Measurements from ENCODE around the gene DDX42.

DDX42 gene, protein sequence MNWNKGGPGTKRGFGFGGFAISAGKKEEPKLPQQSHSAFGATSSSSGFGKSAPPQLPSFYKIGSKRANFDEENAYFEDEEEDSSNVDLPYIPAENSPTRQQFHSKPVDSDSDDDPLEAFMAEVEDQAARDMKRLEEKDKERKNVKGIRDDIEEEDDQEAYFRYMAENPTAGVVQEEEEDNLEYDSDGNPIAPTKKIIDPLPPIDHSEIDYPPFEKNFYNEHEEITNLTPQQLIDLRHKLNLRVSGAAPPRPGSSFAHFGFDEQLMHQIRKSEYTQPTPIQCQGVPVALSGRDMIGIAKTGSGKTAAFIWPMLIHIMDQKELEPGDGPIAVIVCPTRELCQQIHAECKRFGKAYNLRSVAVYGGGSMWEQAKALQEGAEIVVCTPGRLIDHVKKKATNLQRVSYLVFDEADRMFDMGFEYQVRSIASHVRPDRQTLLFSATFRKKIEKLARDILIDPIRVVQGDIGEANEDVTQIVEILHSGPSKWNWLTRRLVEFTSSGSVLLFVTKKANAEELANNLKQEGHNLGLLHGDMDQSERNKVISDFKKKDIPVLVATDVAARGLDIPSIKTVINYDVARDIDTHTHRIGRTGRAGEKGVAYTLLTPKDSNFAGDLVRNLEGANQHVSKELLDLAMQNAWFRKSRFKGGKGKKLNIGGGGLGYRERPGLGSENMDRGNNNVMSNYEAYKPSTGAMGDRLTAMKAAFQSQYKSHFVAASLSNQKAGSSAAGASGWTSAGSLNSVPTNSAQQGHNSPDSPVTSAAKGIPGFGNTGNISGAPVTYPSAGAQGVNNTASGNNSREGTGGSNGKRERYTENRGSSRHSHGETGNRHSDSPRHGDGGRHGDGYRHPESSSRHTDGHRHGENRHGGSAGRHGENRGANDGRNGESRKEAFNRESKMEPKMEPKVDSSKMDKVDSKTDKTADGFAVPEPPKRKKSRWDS

DNA sequence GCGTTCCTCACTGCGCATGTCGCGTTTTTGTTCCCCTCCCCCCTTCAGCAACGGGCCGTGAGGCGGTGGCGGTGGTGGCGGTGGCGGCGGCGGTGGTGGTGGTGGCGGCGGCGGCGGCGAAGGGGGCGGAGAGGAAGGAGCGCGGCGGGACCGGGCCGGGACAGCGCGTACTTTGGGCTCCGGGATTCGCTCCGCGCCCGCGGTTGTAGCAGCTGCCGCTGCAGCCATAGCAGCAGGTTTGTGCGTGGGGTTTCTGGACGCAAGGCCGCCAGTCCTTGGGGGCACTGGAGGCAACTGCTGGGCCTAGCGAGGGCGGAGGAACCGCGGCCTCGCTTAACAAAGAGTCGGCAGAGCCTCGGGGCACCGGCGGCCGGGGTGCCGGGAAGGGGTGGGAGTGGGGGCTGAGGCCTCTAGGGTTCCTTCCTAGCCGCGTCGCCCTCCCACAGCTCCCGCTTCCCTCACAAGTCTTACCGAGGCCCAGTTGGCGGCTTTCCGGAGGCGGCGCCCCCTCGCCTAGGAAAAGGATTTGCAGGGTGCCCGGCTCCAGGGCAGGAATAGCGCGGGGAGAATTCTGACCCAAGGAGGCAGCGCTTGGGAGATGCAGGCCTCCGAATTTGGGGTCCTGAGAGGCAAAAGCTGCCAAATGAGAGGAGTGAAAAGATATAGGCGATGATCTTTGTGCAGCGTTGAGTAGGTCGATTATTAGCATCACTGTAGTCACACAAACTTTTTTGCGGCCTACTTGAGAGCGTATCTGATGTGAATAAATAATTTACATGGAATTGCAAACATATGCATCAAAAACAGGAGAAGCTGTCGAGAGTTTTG, at the start of gene DDX42:
TSS of gene DDX42 (plus strand) at position 30 of the 828 bp plus-strand sequence. CDS start 12,880 bp downstream, outside the sequence.
- H3K4me1 ChIP-seq (ENCODE audit: low read depth, poor library complexity, severe bottlenecking), result peaks cover 30% of the 10 kb centered on the region
- H4K20me1 ChIP-seq (ENCODE audit: insufficient read depth), result peaks cover 3% of the 10 kb centered on the region; the same call in 1 of the 2 replicates
- no peaks in the 10 kb centered on the region for H3K36me3 ChIP-seq (ENCODE audit: insufficient read depth)
- peak within 1 kb of the TSS; percentile 65 for H3K4me3 ChIP-seq (IDR thresholded peaks at IDR 0.05; ENCODE audit: insufficient read depth, low read depth, low read length)
- no peaks in the 10 kb centered on the region for H3K27me3 ChIP-seq (ENCODE audit: insufficient read depth, low read depth)
- peaks cover 92% of the 10 kb centered on the region for H3K79me2 ChIP-seq (ENCODE audit: insufficient read depth, low read depth)
- H2AFZ ChIP-seq (ENCODE audit: low read depth), result peak within 1 kb of the TSS; percentile 43
- peak within 1 kb of the TSS; percentile 88 for H3K9ac ChIP-seq
- peak within 1 kb of the TSS; percentile 86 for H3K4me2 ChIP-seq
- TF ChIP-seq, protein P1, sequence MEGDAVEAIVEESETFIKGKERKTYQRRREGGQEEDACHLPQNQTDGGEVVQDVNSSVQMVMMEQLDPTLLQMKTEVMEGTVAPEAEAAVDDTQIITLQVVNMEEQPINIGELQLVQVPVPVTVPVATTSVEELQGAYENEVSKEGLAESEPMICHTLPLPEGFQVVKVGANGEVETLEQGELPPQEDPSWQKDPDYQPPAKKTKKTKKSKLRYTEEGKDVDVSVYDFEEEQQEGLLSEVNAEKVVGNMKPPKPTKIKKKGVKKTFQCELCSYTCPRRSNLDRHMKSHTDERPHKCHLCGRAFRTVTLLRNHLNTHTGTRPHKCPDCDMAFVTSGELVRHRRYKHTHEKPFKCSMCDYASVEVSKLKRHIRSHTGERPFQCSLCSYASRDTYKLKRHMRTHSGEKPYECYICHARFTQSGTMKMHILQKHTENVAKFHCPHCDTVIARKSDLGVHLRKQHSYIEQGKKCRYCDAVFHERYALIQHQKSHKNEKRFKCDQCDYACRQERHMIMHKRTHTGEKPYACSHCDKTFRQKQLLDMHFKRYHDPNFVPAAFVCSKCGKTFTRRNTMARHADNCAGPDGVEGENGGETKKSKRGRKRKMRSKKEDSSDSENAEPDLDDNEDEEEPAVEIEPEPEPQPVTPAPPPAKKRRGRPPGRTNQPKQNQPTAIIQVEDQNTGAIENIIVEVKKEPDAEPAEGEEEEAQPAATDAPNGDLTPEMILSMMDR (conservative IDR thresholded peaks at IDR 0.05; ENCODE audit: low read depth, low read length), result no peak
- peak within 1 kb of the TSS; percentile 92 for H3K27ac ChIP-seq

DNA sequence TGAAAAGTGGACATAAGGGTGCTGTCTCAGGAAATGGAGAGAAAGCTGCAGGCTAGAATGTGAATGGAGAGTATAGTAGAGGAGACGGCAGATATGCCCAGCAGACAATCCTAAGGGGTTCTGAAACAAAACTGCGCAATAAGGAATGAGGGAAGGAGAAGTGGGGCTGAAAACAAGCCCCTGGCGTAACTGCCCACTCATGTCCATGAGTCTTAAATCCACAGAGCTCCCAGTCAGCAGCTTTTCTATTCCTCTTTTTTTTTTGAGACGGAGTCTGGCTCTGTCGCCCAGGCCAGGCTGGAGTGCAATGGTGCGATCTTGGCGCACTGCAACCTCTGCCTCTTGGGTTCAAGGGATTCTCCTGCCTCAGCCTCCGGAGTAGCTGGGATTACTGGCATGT, 38.3 kb upstream of the DDX42 start:
- H3K27ac ChIP-seq, result no peak overlapping the region
- no peak overlapping the region for H3K9ac ChIP-seq
- H2AFZ ChIP-seq (ENCODE audit: low read depth), result no peak overlapping the region
- no peak overlapping the region for H3K4me2 ChIP-seq
- TF ChIP-seq, protein P1 (conservative IDR thresholded peaks at IDR 0.05; ENCODE audit: low read depth, low read length), result no peak
- H3K36me3 ChIP-seq (ENCODE audit: insufficient read depth), result no peaks in the 10 kb centered on the region
- H3K4me3 ChIP-seq (IDR thresholded peaks at IDR 0.05; ENCODE audit: insufficient read depth, low read depth, low read length), result no peak overlapping the region
- no peaks in the 10 kb centered on the region for H4K20me1 ChIP-seq (ENCODE audit: insufficient read depth)
- peaks cover 9% of the 10 kb centered on the region for H3K4me1 ChIP-seq (ENCODE audit: low read depth, poor library complexity, severe bottlenecking)
- peaks cover 7% of the 10 kb centered on the region; the same call in 1 of the 2 replicates for H3K79me2 ChIP-seq (ENCODE audit: insufficient read depth, low read depth)
- H3K27me3 ChIP-seq (ENCODE audit: insufficient read depth, low read depth), result no peaks in the 10 kb centered on the region

DNA sequence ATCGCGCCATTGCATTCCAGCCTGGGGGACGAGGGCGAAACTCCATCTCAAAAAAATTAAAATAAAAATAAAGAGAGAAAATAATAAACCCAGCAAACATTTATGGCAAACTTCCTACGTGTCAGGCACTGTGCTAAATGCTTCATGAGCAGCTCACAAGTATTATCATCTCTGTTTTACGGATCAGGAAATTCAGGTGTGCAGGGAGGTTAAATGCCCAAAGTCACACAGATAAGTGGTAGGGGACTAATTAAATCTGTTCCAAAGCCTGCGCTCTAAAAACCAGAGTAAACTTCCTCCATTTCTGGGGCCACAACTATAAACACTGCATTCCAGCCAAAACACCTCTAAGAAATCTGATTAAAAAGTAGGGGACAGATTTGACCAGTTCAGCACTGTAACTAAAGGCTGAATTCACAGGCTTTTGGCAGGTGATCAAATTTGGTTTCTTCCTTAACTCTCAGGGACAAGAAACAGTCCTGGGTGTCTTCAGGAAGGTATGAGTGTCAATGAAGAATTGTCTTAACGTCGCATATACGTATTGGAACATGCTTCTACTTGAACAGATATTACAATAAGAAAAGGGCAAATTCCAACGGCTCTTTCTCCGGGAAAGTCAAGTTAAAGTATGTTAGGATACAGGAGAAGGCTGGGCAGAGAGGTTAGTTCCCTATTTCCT, 33.4 kb upstream of the DDX42 start:
- H3K27ac ChIP-seq, result peak overlapping the region; percentile 91
- peak overlapping the region; percentile 88 for H3K9ac ChIP-seq
- H3K4me3 ChIP-seq (IDR thresholded peaks at IDR 0.05; ENCODE audit: insufficient read depth, low read depth, low read length), result no peak overlapping the region
- peak overlapping the region; percentile 58 for H3K4me2 ChIP-seq
- H3K36me3 ChIP-seq (ENCODE audit: insufficient read depth), result no peaks in the 10 kb centered on the region
- H2AFZ ChIP-seq (ENCODE audit: low read depth), result peak overlapping the region; percentile 81
- H3K4me1 ChIP-seq (ENCODE audit: low read depth, poor library complexity, severe bottlenecking), result peaks cover 17% of the 10 kb centered on the region
- H4K20me1 ChIP-seq (ENCODE audit: insufficient read depth), result no peaks in the 10 kb centered on the region
- TF ChIP-seq, protein P1 (conservative IDR thresholded peaks at IDR 0.05; ENCODE audit: low read depth, low read length), result no peak
- H3K27me3 ChIP-seq (ENCODE audit: insufficient read depth, low read depth), result no peaks in the 10 kb centered on the region
- peaks cover 9% of the 10 kb centered on the region; the same call in 1 of the 2 replicates for H3K79me2 ChIP-seq (ENCODE audit: insufficient read depth, low read depth)
